Occipital lobe (tissue), 2 donors: Measurements from ENCODE around the gene LRRC49. TPM values are rescaled to one million over a fixed set of nuclear protein-coding genes. Genes with fewer than 3 reads are reported as not detected.
"Not testable (repeated sequence)": the region's sequence is repeated elsewhere in the genome, so short reads cannot be mapped to it uniquely, and the experiment has no call there.

ENCODE experiments used
- DNase-seq: peaks from one replicate; lab custom pipeline; 2025; lab: John Stamatoyannopoulos, UW
- total RNA-seq: library from RNA; depleted of rRNA; stranded (reverse); fragments of >200 nt; gene quantifications from one replicate; pipeline ENCODE4 v1.2.3, GENCODE V29; 2014

The LRRC49 gene
- 173 TPM for total RNA-seq

DNA sequence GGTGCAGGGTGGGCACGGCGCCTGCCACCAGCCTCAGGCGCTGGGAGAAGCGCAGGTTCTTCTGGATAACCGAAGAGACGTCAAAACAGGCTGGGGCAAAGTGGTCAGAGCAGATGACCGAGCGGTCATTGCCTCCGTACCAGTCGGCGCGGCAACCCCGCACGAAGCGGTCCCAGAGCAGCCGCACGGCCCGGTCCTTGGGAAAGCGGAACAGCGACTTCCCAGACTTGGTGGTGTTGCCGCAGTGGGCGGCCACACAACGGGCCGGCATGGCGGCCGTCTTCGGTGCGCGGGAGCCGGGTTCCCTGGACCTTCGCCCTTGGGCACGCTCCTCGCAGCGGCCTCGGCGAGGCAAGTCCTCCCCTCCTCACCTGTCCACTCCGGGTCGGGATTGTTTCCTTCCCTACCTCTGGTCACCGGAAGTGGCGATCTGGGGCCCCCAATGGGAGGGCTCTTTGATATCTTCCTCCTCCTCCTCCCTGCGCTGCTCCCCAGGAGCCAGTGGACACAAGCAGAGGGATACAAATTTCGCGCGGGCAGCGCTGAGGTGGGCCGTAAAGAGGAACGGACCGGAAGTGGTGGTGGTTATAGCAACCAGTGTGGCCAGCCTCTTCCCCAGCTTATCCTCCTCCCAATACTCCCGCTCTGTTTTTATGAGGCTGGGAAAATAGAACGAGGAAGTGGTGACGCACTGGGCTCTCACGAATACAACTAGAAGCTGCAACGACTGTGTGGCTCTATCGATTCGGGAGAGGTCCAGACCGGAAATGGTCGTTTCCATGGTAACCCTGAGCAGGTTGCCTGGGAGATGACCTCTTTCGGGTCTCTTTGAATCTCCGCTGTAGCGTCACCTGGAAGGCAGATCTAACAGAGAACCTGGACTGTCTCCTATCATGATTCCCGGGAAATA lies at the start of gene LRRC49, which contains the start of gene THAP10:
LRRC49 (plus strand) TSS at position 825 of the 910 bp plus-strand sequence; CDS start at position 894, 69 bp downstream.
THAP10 (minus strand) TSS at position 432 of the 910 bp plus-strand sequence; CDS start at position 271, 161 bp downstream.
- peak; percentile 86 for DNase-seq

DNA sequence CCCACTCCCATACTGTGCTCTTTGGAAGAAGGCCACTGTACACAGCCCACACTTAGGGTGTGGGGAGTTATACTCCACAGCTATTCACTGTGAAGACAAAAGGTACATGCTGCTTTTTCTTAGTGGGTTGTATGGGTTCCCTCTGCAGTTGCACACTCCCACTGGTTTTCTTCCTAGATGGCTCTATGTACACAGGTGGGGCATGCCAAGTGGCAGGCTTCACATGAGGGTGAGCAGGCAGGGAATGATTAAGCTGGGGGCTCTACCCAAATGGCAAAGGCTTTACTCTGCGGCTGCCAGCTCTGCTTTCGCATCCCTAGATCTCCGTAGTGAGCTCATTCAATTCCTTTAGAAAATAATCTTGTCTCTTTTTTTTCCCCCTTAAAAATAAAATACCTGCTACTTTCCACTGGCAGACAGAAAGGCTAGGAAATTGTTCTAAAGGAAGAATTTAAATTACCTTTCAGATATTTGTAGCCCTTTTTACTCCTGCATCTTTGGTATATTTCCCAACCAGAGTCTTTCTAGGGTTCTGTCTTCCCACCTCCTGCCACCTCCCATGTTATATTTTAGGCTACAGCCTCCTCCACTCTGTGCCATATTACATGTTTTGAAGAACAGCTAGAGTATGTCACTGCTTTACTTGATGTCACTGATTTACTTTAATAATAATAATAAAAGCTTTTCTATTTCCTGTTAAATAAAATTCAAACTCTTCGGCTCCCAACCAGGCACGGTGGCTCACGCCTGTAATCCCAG lies 46.8 kb upstream of the LRRC49 start:
- no peak for DNase-seq

GRCh38 chr15:70851889-70852288 lies 40.7 kb upstream of the LRRC49 start:
- no peak for DNase-seq

DNA sequence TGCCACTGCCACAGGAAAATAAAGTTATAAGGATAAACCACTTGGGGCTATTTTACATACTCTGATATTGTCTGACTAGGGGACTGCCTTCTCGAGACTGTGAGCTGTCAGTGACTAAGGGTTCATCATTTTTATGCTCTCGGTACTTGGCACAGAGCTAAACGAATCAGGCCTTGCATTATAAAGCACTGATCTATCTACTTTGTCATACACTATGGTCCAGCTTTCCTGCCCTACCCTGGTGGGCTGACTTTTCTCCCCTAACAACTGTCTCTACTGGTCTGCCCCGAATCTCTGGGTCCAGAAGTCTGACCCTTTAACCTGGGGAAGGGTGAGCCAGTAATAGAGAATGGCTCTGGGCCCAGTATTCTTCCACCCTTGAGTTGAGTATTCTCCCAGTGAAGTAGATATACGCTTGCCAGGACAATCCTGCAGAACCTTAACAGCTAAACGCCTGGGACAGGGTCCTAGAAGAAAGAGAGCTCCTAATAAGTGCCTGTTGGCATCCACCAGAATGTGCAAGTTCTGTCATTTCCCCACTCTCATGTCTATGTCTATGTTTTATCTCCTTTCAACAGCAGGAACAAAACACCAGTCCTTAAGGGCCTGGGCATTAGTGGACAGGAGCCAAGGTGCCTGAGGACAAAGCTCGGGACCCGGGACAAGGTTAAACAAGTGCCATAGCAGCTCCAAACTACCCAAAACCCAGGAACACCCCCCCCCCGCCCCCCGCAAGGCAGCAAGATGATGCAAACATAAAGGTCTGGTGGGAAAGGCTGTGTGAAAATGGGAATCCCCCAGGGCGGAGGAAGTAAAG lies 39.9 kb upstream of the LRRC49 start:
- no peak for DNase-seq

DNA sequence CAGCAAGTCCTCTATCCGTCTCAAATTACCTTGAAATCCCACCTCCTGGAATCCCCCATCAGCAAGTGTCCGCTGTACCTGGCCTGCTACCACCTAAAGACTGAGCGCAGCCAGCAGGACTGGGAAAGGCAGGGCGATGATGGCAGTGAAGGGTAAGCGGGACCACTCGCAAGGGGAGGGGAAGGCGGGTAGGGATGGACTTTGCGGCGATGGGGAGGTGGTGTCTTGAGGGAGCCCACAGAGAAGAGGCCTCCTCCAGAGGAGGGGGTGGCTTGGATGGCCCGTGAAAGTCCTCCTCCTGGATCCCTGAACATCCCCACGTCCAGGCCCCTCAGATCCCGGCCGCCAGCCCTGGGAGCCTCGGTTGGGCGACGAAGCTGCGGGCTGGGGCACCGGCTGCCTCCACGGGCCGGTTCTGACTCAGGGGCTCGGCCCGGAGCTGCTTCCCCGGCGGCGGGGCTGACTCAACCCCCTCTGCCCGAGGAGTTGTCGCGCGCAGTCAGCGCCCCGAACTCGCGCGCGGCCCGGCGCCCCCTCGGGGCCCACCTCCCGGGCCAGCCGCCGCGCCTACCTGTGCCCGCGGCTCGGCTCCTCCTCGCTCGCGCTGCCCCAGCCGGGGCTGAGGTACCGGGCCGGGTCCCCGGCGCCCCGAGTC lies 39.2 kb upstream of the LRRC49 start:
- no peak for DNase-seq

- DNase-seq: peak; percentile 57
These were observed 38.5 kb upstream of the LRRC49 start, which contains the start of gene LARP6 for GRCh38 chr15:70853973-70854665. LARP6 (minus strand) TSS chr15:70854157; CDS start chr15:70854088, 69 bp downstream.

GRCh38 chr15:70854666-70854976 lies 38.0 kb upstream of the LRRC49 start:
- DNase-seq: no peak

DNA sequence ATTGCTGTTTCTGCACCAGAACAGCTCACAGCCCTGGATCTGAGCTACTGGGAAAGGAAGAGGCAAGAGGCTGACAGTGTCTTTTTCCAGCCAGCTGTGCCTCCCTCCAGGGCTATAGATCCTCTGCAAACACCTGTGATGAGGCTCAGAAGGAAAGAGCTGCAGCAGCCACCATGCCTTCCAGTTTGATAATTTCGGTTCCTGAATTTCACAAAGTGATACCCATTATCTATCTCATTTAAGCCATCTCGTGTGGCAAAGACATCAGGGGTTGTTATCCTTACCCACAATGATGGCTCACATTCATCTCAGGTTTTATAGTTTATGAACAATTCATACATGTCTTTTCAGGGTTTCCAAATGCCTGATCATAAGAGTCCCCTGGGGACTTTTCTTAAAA lies 36.9 kb upstream of the LRRC49 start:
- DNase-seq: no peak

DNA sequence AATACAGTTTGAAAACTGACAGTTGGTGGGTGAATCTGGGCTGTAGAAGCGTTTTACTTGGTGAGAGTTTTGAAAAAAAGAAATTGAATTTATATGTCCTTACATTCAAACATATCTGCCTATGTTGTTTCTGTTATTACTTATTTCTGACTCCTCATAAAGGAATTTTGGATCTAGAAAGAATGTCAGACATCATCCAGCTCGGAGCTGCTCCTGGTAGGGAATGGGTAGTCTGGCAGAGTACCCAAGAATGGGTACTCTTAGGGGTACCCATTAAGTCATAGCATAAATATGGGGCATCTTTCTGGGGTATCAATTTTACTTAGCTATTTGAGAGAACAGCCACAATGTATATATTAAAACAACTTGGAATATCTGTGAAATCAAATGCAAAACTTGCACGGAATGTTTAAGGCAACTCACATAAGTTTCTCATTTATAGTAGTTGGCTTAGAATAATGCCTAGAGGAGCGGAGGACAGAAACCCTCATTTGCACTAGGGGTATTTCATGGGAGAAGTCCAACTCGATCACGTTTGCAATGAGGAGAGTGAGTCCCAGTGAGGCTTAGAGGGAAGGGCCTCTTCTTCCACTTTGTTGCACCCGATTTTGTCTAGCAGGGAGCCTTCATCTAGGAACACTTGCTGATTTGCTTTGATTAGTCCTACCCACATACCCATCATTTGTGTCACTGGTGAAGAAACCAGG lies 36.3 kb upstream of the LRRC49 start:
- DNase-seq: no peak

DNA sequence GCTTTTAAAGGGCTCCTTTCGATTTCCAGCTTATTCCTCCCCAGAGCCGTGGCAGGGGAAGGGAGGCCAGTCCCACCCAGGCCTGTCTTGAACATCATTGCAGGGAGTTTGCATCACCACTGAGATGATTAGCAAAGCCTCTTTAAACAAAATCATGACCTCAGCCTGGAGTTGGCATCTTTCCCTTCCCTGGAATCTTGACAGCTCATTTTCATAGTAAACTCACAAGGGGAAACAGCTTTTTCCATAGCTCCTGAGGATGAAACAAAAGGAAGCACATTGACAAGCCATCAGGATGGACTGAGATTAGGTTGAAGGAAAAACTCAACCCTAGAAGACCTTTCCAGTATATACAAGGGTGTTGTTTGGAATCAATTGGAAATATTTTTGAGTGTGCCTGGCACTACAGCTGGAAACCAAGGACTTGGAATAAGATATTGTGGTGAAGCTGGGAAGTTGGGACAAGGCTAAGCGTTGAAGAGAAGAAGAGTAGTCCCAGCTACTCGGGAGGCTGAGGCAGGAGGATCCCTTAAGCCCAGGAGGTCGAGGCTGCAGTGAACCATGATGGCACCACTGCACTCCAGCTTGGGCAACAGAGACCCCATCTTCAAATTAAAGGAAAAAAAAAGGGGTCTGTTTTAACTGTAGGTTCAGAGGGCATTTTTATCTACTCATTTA lies 35.6 kb upstream of the LRRC49 start:
- DNase-seq: peak; percentile 27

DNA sequence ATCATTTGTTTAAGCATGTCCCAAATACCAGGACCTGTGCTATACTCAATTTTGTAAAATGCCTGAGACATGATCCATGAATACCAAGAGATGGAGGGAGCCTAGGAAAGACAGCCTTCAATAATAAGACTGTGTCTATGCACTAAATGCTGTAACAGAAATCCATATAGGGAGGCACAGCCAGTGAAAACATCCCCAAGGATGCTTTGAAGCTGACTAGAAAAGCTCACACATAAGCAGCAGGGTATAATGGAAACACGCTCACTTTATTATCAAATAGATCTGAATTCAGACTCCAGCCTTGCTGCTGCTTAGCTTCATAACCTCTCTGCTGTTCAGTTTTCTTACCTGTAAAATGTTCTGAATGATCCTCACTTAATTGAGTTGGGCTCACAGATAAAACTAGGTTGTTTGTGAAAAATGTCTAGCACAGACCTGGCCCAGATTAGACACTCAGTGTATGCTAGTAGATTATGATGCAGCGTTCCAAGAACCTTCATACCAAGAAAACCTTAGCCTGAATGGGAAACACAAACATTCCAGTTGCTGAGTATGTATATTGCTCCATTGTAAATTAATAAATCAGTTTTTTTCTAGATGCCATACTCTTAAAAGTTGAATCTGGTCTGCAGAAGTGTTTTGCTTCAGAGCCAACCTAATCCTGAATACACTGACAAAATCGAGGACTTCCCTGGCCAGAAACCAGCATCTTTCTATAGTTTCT lies 34.9 kb upstream of the LRRC49 start:
- DNase-seq: no peak

DNA sequence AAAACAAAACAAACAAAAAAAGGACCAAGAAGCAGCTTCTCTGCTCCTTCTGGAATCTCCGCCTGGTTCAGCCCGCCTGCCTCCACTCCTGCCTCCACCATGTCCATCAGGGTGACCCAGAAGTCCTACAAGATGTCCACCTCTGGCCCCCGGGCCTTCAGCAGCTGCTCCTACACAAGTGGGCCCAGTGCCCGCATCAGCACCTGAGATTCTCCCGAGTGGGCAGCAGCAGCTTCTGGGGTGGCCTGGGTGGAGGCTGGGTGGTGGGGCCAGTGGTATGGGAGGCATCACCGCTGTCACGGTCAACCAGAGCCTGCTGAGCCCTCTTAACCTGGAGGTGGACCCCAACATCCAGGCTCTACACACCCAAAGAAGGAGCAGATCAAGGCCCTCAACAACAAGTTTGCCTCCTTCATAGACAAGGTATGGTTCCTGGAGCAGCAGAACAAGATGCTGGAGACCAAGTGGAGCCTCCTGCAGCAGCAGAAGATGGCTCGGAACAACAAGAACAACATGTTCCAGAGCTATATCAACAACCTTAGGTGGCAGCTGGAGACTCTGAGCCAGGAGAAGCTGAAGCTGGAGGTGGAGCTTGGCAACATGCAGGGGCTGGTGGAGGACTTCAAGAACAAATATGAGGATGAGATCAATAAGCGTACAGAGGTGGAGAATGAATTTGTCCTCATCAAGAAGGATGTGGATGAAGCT lies 33.9 kb upstream of the LRRC49 start:
- DNase-seq: not testable (repeated sequence)

DNA sequence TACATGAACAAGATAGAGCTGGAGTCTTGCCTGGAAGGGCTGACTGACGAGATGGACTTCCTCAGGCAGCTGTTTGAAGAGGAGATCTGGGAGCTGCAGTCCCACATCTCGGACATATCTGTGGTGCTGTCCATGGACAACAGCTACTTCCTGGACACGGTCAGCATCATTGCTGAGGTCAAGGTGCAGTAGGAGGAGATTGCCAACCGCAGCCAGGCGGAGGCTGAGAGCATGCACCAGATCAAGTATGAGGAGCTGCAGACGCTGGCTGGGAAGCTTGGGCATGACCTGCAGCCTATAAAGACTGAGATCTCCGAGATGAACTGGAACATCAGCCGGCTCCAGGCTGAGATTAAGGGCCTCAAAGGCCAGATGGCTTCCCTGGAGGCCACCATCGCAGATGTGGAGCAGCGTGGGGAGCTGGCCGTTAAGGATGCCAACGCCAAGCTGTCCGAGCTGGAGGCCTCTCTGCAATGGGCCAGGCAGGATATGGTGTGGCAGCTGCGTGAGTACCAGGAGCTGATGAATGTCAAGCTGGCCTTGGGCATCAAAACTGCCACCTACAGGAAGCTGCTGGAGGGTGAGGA lies 33.2 kb upstream of the LRRC49 start:
- no peak for DNase-seq

- no peak for DNase-seq
These were observed 32.6 kb upstream of the LRRC49 start for GRCh38 chr15:70859998-70860397.

GRCh38 chr15:70863450-70864218 lies 29.0 kb upstream of the LRRC49 start:
- DNase-seq: peak; percentile 46

- DNase-seq: no peak
These were observed 25.5 kb upstream of the LRRC49 start for GRCh38 chr15:70866982-70867641.
